Bronchial epithelial cell (primary cell): Measurements from ENCODE around the gene NETO2. TPM values are rescaled to one million over a fixed set of nuclear protein-coding genes. Genes with fewer than 3 reads are reported as not detected.
A peak's percentile ranks its signal among the peaks of the same experiment; 100 is the strongest.

Experiments used
- DNase-seq: peaks from one replicate; pipeline ENCODE4 v3.0.0-alpha.2; 2010; ENCODE audit warnings: low read depth
- FAIRE-seq: peaks from 2 replicates; lab custom pipeline; 2011; peaks lifted over from hg19 to GRCh38; lab: Jason Lieb, UNC
- H3K27me3 ChIP-seq: 2 replicates; pipeline ENCODE4 v1.5.1; 2011; ENCODE audit warnings: low read length; ENCODE audit not compliant: control insufficient read depth, insufficient read depth
- H3K36me3 ChIP-seq: 2 replicates; pipeline ENCODE4 v1.5.1; 2011; ENCODE audit warnings: low read length; ENCODE audit not compliant: control insufficient read depth, insufficient read depth
- H3K4me3 ChIP-seq: 2 replicates; pipeline ENCODE4 v1.5.1; 2011; ENCODE audit warnings: mild to moderate bottlenecking, low read depth, low read length, control low read depth
- CTCF ChIP-seq: IDR thresholded peaks from 2 replicates; pipeline ENCODE4 v1.5.1; 2011; ENCODE audit warnings: mild to moderate bottlenecking, moderate library complexity, low read length, control low read depth, inconsistent platforms; ENCODE audit not compliant: insufficient read depth, severe bottlenecking
- total RNA-seq: library from RNA; depleted of rRNA; stranded (reverse); fragments of >200 nt; gene quantifications from 2 replicates; pipeline ENCODE4 v1.2.1, GENCODE V29; 2014

The NETO2 gene
- total RNA-seq, 1 donor from 2014 or later, result 41.6 TPM

GRCh38 chr16:47049901-47050583 is 93.7 kb downstream of the NETO2 start:
- no peak for TF ChIP-seq CTCF
- no peak for DNase-seq
- peak; percentile 7 for FAIRE-seq
- Histone ChIP-seq H3K36me3 (no peaks in the 10 kb centered on the region), H3K4me3 (no peak overlapping the region), H3K27me3 (peaks cover 3% of the 10 kb centered on the region)

GRCh38 chr16:47047524-47048203 is 96.1 kb downstream of the NETO2 start:
- no peak for TF ChIP-seq CTCF

GRCh38 chr16:47046726-47047523 is 96.8 kb downstream of the NETO2 start:
- Histone ChIP-seq H3K27me3 (peaks cover 3% of the 10 kb centered on the region), H3K4me3 (no peak overlapping the region), H3K36me3 (no peaks in the 10 kb centered on the region)
- DNase-seq, result no peak
- FAIRE-seq, result no peak
- no peak for TF ChIP-seq CTCF

More at GRCh38 chr16:47047524-47048203, 96.1 kb downstream of the NETO2 start:
- H3K36me3 ChIP-seq, result no peaks in the 10 kb centered on the region
- no peak for FAIRE-seq
- peaks cover 3% of the 10 kb centered on the region for H3K27me3 ChIP-seq
- DNase-seq, result no peak
- H3K4me3 ChIP-seq, result no peak overlapping the region

- no peaks in the 10 kb centered on the region for H3K36me3 ChIP-seq
- FAIRE-seq (no peak), DNase-seq (no peak)
- H3K4me3 ChIP-seq, result no peak overlapping the region
- no peak for TF ChIP-seq CTCF
- H3K27me3 ChIP-seq, result no peaks in the 10 kb centered on the region
Measured at GRCh38 chr16:47045459-47045858, 98.3 kb downstream of the NETO2 start.

- no peak for DNase-seq
- no peaks in the 10 kb centered on the region for H3K36me3 ChIP-seq
- FAIRE-seq, result no peak
- H3K27me3 ChIP-seq, result no peaks in the 10 kb centered on the region
- TF ChIP-seq CTCF, result no peak
- H3K4me3 ChIP-seq, result no peak overlapping the region
Measured at GRCh38 chr16:47045023-47045422, 98.7 kb downstream of the NETO2 start.
